ENCODE data around the gene SLC41A3.

DNA sequence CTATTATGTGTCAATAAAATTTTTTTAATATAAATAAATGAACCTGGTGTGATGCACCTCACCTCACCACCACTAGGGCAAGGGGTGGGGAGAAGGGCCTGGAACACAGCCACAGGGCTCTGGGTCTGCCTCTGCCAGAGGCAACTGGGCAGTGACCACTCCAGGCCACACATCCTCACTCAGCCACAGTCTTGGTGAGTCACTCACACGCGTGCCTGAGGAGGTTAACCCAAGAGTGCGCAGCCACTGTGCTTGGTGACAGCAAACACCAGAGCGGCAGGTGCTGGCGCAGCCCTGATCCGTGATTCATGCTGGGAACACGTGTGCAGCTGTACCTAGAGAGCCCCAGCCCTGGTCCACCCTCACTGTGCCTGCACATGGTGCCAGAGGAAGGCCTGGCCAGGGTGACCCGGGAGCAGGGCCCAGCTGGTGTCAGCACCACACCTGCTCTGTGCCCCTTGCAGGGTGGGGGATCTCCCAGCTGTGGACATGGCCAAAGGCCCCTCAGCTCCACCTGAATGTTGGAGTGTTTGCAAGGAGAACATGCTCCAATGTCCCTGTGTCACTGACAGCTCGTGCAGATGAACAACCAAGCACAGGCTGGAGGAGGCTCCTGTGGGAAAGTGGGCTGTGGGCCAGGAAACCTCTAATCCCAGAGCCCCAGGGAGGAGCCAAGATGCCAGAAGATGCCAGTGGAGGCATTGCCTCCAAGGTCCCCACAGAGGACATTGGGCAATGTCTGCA lies 2.1 kb downstream of the SLC41A3 start:
- TF ChIP-seq POLR2AphosphoS2 (conservative IDR thresholded peaks at IDR 0.05; ENCODE audit: low read length) (no peak), NPAS2 (CRISPR knock-in tag; IDR thresholded peaks at IDR 0.05; ENCODE audit: borderline replicate concordance) (no peak), MAFK (IDR thresholded peaks at IDR 0.05; ENCODE audit: partially characterized antibody) (no peak), HEYL (CRISPR knock-in tag; IDR thresholded peaks at IDR 0.05) (no peak), NR3C1 (IDR thresholded peaks at IDR 0.05) (no peak), CEBPB (IDR thresholded peaks at IDR 0.05) (no peak), HDAC2 (IDR thresholded peaks at IDR 0.05) (no peak), CHD4 (IDR thresholded peaks at IDR 0.05; ENCODE audit: borderline replicate concordance) (no peak), RFX5 (IDR thresholded peaks at IDR 0.05) (no peak), ZC3H11A (IDR thresholded peaks at IDR 0.05) (no peak), POLR2A (IDR thresholded peaks at IDR 0.05; ENCODE audit: low read length) (no peak), NFE2L2 (conservative IDR thresholded peaks at IDR 0.05; ENCODE audit: low read length) (no peak)
- TF ChIP-seq, protein P1, sequence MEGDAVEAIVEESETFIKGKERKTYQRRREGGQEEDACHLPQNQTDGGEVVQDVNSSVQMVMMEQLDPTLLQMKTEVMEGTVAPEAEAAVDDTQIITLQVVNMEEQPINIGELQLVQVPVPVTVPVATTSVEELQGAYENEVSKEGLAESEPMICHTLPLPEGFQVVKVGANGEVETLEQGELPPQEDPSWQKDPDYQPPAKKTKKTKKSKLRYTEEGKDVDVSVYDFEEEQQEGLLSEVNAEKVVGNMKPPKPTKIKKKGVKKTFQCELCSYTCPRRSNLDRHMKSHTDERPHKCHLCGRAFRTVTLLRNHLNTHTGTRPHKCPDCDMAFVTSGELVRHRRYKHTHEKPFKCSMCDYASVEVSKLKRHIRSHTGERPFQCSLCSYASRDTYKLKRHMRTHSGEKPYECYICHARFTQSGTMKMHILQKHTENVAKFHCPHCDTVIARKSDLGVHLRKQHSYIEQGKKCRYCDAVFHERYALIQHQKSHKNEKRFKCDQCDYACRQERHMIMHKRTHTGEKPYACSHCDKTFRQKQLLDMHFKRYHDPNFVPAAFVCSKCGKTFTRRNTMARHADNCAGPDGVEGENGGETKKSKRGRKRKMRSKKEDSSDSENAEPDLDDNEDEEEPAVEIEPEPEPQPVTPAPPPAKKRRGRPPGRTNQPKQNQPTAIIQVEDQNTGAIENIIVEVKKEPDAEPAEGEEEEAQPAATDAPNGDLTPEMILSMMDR (IDR thresholded peaks at IDR 0.05), result no peak
- TF ChIP-seq, protein P2, sequence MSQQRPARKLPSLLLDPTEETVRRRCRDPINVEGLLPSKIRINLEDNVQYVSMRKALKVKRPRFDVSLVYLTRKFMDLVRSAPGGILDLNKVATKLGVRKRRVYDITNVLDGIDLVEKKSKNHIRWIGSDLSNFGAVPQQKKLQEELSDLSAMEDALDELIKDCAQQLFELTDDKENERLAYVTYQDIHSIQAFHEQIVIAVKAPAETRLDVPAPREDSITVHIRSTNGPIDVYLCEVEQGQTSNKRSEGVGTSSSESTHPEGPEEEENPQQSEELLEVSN (IDR thresholded peaks at IDR 0.05; ENCODE audit: borderline replicate concordance, low read depth), result no peak
